ENCODE data around the gene ELFN1.

ELFN1 gene

DNA sequence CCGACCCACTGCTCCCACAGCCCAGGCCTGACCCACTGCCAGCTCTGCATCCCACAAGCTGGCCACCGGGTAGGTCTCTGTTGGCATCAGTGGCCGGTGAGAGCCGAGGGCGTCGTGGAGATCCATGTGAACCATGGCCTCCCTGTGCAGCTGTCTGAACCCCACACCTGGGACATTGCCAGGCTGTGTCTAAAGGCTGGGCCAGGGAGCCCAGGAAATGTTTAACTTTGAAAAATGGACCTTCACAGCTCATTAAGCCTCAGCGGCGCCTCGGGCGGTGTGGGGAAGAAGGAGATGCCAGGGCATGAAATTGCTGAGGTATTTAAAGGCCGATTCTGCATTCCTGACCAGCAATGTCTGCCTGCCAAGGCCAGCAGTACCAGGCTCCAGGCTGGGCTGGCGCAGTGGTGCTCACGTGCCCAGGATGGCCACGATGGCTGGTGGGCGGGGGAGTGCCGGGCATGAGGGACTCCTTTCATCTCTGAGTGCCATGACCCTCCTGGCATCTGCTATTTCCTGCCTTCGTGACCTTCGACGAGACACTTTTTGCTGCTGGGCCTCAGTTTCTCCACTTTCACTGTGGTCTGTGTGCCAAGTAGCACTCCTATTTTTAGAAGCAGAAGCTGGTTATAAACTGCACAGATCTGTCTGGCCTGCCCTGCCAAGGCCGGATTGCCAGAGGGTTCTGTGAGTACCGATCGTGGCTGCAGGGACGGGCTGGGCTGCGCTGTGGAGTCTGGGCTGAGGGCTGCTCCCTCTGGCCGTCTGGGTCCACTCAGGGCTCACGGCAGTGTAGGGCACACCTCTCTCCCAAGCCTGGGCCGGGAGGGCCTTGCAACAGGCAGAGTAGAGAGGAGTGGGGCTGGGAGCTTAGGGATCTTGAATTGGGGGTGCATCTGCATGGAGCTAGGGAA, 21.8 kb downstream of the ELFN1 start:
- no peak overlapping the region for H3K27ac ChIP-seq (ENCODE audit: low read depth, low read length)
- H3K4me1 ChIP-seq (ENCODE audit: control insufficient read depth, insufficient read depth, low read length, unreplicated experiment) = no peaks in the 10 kb centered on the region
- peaks cover 2% of the 10 kb centered on the region; the same call in 1 of the 2 replicates for H3K27me3 ChIP-seq (ENCODE audit: insufficient read depth, low read length)
- H3K4me3 ChIP-seq (ENCODE audit: low read depth, low read length) = no peak overlapping the region
- H3K36me3 ChIP-seq (ENCODE audit: insufficient read depth, low read length) = no peaks in the 10 kb centered on the region
- no peak overlapping the region for H2AFZ ChIP-seq (ENCODE audit: low read length, unreplicated experiment)
- H3K79me2 ChIP-seq (ENCODE audit: control insufficient read depth, insufficient read depth, low read length, unreplicated experiment) = no peaks in the 10 kb centered on the region

DNA sequence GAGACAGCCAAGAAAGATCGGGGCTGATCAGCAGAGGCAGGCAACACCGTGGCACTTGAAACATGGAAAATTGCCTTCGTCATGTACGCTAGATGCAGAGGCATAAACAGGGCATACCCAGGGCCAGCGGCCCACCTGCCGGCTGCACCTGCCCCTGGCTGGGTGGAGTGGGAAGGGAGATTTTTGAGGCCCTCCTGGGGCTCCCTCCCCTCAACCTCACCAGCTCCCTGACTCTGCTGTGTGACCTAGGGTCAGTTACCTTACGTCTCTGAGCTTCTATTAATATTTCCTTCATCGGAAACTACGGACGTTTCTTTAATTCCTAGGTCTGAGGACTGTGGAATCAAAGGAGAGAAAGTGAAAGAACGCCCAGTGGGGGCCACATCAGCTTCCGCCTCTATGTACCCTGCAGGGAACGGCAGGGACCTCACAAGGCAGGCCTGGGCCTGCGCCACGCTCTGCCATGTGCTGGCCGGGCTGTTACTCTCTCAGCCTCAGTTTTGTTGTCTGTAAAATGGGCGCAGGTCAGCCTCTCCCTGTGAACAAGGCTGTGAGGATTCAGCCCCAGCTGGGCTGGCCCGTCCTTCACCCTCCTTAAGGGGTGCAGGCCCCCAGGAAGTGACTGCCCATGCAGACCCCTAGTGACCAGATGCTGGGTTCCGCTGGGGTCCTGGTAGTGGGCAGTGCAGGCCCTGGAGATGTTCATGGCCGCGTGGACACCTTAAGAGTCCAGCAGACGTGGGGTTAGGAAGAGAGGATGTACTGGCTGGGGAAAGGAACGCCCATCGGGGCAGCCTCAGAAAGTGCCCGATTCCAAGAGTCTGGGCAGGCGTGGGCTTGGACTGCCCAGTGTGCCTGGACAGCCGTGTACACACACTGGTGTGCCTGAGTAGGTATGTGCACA, 22.7 kb downstream of the ELFN1 start:
- Histone ChIP-seq H3K4me1 (ENCODE audit: control insufficient read depth, insufficient read depth, low read length, unreplicated experiment) (no peaks in the 10 kb centered on the region), H3K4me3 (ENCODE audit: low read depth, low read length) (no peak overlapping the region), H3K27me3 (ENCODE audit: insufficient read depth, low read length) (peaks cover 6% of the 10 kb centered on the region; the same call in 1 of the 2 replicates), H2AFZ (ENCODE audit: low read length, unreplicated experiment) (no peak overlapping the region), H3K27ac (ENCODE audit: low read depth, low read length) (no peak overlapping the region), H3K36me3 (ENCODE audit: insufficient read depth, low read length) (no peaks in the 10 kb centered on the region), H3K79me2 (ENCODE audit: control insufficient read depth, insufficient read depth, low read length, unreplicated experiment) (no peaks in the 10 kb centered on the region)

DNA sequence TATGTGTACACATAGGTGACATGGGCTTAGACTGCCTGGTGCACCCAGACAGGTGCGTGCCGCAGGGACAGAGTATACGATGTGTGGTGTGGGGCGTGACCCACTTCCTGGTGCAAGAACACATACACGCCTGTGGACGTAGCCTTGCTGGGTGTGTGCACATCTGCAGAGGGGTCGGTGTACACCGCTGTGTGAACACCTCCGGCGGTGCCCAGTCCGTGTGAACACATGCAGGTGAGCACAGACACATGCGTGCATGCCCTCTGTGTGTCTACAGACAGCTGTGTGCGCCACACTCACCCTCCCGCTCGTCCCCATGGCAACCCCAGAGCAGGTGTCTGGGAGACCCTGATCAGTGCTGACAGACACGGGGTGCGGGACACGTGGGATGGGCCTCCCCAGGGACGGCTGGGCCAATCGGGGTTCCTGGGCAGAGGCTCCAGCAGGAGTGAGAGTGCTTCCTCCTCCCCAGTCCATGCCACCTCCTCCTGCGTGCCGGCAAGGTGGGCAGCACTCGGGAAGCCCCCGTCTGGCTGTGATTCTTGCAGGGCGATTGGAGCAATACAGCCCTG, 23.4 kb downstream of the ELFN1 start:
- Histone ChIP-seq H3K4me3 (ENCODE audit: low read depth, low read length) (no peak overlapping the region), H3K27me3 (ENCODE audit: insufficient read depth, low read length) (peaks cover 12% of the 10 kb centered on the region; the same call in 1 of the 2 replicates), H3K27ac (ENCODE audit: low read depth, low read length) (no peak overlapping the region), H3K4me1 (ENCODE audit: control insufficient read depth, insufficient read depth, low read length, unreplicated experiment) (no peaks in the 10 kb centered on the region), H3K79me2 (ENCODE audit: control insufficient read depth, insufficient read depth, low read length, unreplicated experiment) (no peaks in the 10 kb centered on the region), H3K36me3 (ENCODE audit: insufficient read depth, low read length) (no peaks in the 10 kb centered on the region), H2AFZ (ENCODE audit: low read length, unreplicated experiment) (no peak overlapping the region)

DNA sequence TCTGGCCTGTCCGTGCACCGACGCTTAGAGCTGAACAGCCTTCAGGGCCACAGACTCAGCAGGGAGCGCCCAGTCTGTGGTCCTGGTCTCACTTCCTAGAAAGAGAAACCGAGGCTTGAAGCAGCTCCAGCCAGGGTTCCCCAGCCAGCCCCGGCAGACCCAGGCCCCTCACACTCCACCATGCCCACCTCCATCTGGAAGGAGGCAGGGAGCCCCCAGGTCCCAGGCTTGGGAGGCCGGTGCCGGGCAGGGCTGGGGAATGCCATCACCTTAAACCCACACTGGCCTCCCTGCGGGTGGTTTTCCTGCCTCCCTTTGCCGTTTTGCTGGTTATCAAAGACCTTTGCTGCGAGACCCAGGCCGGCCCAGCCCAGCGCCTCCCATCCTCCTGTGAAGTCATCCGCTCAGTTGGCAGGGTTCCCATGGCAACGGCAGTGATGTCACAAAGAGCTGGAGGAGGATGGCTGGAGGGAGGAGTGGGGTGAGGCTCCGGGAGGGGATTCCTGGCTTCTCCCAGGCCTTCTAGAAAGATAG, 24.0 kb downstream of the ELFN1 start:
- peaks cover 12% of the 10 kb centered on the region; the same call in 1 of the 2 replicates for H3K27me3 ChIP-seq (ENCODE audit: insufficient read depth, low read length)
- H3K79me2 ChIP-seq (ENCODE audit: control insufficient read depth, insufficient read depth, low read length, unreplicated experiment) = no peaks in the 10 kb centered on the region
- no peak overlapping the region for H3K4me3 ChIP-seq (ENCODE audit: low read depth, low read length)
- H3K4me1 ChIP-seq (ENCODE audit: control insufficient read depth, insufficient read depth, low read length, unreplicated experiment) = no peaks in the 10 kb centered on the region
- H3K36me3 ChIP-seq (ENCODE audit: insufficient read depth, low read length) = no peaks in the 10 kb centered on the region
- H3K27ac ChIP-seq (ENCODE audit: low read depth, low read length) = no peak overlapping the region
- no peak overlapping the region for H2AFZ ChIP-seq (ENCODE audit: low read length, unreplicated experiment)

DNA sequence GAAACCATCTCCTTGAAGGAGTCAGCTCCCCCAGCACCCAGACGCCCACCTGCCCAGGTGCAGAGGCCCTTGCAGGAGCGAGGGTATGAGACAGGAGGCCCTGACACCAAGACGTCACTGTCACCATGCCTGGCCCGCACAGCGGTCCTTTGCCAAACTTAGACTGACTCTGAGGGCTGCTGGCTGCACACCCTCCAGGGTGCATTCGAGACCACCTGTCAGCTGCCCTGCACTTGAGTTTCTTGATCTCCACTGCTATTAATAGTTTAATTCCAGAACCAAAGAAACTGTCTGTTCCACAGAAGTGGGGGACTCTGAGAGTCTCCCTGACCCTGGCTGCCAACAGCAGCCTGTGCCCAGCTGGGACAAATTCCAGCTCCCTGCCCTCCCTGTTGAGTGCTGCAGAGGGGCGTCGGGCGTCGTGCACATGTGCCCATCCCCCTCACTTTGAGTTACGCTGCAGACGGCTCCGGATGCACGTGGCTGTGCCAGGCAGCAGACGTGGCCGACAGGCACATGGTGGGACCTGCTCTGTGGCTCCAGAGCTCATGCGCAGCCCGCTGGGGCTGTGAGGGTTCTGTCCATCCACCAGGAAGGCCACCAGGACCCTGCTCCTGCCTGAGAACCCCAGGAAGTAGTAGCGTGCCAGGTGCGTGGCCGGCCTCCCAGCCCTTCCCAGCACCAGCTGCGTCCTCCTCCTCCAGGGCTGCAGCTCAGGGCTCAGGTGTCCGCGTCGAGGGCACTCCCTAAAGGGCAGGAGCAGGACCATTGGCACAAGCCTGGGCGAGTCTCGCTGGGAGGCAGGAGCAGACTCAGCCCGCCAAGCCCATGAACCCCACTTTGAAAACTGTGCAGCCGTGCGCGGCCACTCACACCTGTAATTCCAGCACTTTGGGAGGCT, 24.8 kb downstream of the ELFN1 start:
- Histone ChIP-seq H3K4me3 (ENCODE audit: low read depth, low read length) (no peak overlapping the region), H3K27me3 (ENCODE audit: insufficient read depth, low read length) (peaks cover 12% of the 10 kb centered on the region; the same call in 1 of the 2 replicates), H3K4me1 (ENCODE audit: control insufficient read depth, insufficient read depth, low read length, unreplicated experiment) (no peaks in the 10 kb centered on the region), H3K79me2 (ENCODE audit: control insufficient read depth, insufficient read depth, low read length, unreplicated experiment) (no peaks in the 10 kb centered on the region), H3K36me3 (ENCODE audit: insufficient read depth, low read length) (no peaks in the 10 kb centered on the region), H3K27ac (ENCODE audit: low read depth, low read length) (no peak overlapping the region), H2AFZ (ENCODE audit: low read length, unreplicated experiment) (no peak overlapping the region)

DNA sequence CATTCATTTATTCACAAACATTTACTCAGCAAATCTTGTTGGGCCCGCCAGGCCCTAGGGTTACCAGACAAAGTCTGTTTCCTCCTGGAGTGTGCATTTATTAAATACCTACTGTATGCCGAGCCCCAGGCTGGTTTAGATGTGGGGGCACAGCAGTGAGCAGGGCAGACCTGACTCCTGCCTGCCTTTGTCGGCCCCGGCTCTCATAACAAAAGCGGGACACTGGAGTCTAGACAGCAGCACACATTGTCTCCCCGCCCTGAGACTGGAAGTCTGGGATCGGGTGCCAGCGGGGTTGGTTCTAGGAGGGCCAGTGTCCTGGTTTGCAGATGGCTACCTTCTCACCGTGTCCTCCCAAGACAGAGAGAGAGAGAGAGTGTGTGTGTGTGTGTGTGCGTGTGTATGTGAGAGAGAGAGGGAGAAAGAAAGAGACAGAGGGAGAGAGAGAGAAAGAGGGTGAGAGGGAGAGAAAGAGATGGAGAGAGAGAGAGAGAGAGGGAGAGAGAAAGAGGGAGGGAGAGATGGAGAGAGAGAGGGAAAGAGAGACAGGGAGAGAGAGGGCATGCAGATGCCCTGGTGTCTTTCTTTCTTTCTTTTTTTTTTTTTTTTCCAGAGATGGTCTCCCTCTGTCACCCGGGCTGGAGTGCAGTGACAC, 25.9 kb downstream of the ELFN1 start:
- no peak overlapping the region for H2AFZ ChIP-seq (ENCODE audit: low read length, unreplicated experiment)
- H3K4me3 ChIP-seq (ENCODE audit: low read depth, low read length) = no peak overlapping the region
- H3K79me2 ChIP-seq (ENCODE audit: control insufficient read depth, insufficient read depth, low read length, unreplicated experiment) = no peaks in the 10 kb centered on the region
- H3K4me1 ChIP-seq (ENCODE audit: control insufficient read depth, insufficient read depth, low read length, unreplicated experiment) = no peaks in the 10 kb centered on the region
- no peaks in the 10 kb centered on the region for H3K36me3 ChIP-seq (ENCODE audit: insufficient read depth, low read length)
- no peak overlapping the region for H3K27ac ChIP-seq (ENCODE audit: low read depth, low read length)
- peaks cover 12% of the 10 kb centered on the region; the same call in 1 of the 2 replicates for H3K27me3 ChIP-seq (ENCODE audit: insufficient read depth, low read length)

DNA sequence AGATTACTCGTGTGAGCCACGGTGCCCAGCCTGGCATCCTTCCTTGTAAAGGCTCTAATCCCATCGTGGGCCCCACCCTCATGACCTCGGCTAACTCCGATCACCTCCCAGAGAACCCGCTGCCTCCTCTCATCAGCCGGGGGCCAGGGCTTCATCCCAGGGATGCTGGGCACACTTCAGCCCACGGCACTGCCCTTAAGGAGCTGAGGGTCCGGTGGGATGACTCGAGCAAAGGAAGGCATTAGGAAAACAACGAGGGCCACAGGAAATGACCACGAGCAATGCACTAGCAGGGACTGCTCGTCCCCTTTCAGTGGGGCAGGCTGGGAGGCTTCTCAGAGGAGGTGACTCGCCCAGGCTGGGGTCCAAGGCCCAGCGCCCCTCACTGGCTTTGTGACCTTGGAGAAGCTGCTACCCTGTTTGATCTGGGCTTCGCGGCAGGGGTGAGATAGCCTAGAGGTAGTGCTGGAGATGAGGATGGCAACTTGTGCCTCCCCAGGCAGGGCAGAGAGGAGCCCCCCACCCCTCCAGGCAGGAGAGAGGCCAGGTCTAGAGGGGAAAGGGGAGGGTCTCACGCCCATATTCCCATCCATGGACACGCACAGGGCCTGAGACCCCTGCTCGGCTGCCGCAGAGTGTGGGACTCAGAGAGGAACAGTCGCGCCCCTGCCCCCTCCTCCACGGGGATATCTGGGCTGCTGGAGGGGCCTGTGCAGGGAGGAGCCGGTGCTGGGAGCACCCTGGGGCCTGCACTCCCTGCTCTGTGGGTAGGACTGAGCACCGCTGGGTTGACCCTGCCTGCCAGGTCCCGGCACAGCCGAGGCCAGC, 26.8 kb downstream of the ELFN1 start:
- Histone ChIP-seq H3K36me3 (ENCODE audit: insufficient read depth, low read length) (no peaks in the 10 kb centered on the region), H3K79me2 (ENCODE audit: control insufficient read depth, insufficient read depth, low read length, unreplicated experiment) (no peaks in the 10 kb centered on the region), H3K27ac (ENCODE audit: low read depth, low read length) (no peak overlapping the region), H2AFZ (ENCODE audit: low read length, unreplicated experiment) (no peak overlapping the region), H3K4me3 (ENCODE audit: low read depth, low read length) (no peak overlapping the region), H3K4me1 (ENCODE audit: control insufficient read depth, insufficient read depth, low read length, unreplicated experiment) (no peaks in the 10 kb centered on the region), H3K27me3 (ENCODE audit: insufficient read depth, low read length) (peaks cover 12% of the 10 kb centered on the region; the same call in 1 of the 2 replicates)

DNA sequence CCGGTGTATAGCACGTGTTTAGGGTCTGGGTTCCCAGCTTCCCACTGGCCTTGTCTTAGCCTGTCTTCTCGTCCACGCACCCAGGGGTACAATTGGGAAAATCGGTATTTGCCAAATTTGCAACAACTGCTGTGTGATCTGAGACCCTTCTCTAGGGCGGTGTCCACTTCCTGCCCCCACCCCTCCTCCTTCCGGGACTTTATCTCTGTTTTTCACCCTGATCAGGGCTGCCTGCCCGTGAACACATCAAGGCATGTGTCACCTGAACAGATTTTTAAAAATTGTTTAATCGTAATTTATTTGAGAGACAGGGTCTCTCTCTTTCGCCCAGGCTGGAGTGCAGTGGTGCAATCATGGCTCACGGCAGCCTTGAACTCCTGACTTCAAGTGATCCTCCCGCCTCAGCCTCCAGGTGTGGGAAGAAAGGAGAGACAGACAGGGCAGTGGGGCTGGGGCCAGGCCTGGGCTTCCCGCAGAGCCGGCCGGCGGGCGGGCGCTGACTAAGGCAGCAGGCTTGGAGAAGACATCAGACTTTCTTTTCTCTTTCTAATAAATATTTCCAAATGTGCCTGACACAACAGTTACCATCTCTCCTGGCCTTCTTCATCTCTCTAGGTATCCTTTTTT, 27.5 kb downstream of the ELFN1 start:
- no peak overlapping the region for H3K4me3 ChIP-seq (ENCODE audit: low read depth, low read length)

More for the DNA sequence above, 27.5 kb downstream of the ELFN1 start:
- Histone ChIP-seq H3K4me1 (ENCODE audit: control insufficient read depth, insufficient read depth, low read length, unreplicated experiment) (no peaks in the 10 kb centered on the region), H3K27ac (ENCODE audit: low read depth, low read length) (no peak overlapping the region), H3K27me3 (ENCODE audit: insufficient read depth, low read length) (peaks cover 13% of the 10 kb centered on the region; the same call in 1 of the 2 replicates), H3K79me2 (ENCODE audit: control insufficient read depth, insufficient read depth, low read length, unreplicated experiment) (no peaks in the 10 kb centered on the region), H3K36me3 (ENCODE audit: insufficient read depth, low read length) (no peaks in the 10 kb centered on the region), H2AFZ (ENCODE audit: low read length, unreplicated experiment) (no peak overlapping the region)
